K562 (cell line): ENCODE measurements around the gene HTR3B. TPM values are rescaled to one million over a fixed set of nuclear protein-coding genes. Genes with fewer than 3 reads are reported as not detected.
"Not testable (repeated sequence)": the region's sequence is repeated elsewhere in the genome, so short reads cannot be mapped to it uniquely, and the experiment has no call there.

Experiments
- ATAC-seq: fragments of 200-7000 bp; cut with Tn5 transposase; 3 replicates; pipeline ENCODE4 v1.9.1; 2020; ENCODE audit warnings: moderate library complexity
- BruUV-seq: library from RNA; stranded (reverse); fragments of 400-500 nt; replicated peaks from 2 replicates; lab custom pipeline; 2021; lab: Mats Ljungman, UMichigan
- CTCF ChIA-PET: fragments of 300-600 bp; formaldehyde crosslinking; extraction: SDS; loops from one replicate; lab custom pipeline; 2021; ENCODE audit warnings: low intra/inter-chr PET ratio; lab: Yijun Ruan, JAX
- POLR2A ChIA-PET: fragments of 300-600, 350-650 bp; sonication (Branson Sonifier 250); formaldehyde crosslinking; extraction: SDS; loops from one replicate; lab custom pipeline; 2021; ENCODE audit warnings: antibody characterized with exemption, inconsistent platforms; lab: Yijun Ruan, JAX
- DNase-seq, 4 experiments: peaks; one replicate each; pipeline versions ENCODE4 v3.0.0 to v3.0.0-alpha.2; 2011 to 2018; ENCODE audit warnings: low spot score in 3 of 4, mixed read lengths in 3 of 4; ENCODE audit errors: extremely low read depth in 1 of 4
- FAIRE-seq: peaks from 2 replicates; lab custom pipeline; 2011; peaks lifted over from hg19 to GRCh38; lab: Jason Lieb, UNC
- H2AFZ ChIP-seq: 2 replicates; pipeline ENCODE4 v1.6.0; 2011; ENCODE audit warnings: low read depth, low read length, control low read depth, inconsistent platforms
- H3K27ac ChIP-seq: fragments of 200-600 bp; 3 replicates; pipeline ENCODE4 v1.8.0; 2011; ENCODE audit warnings: low read depth, mild to moderate bottlenecking, control low read depth, inconsistent platforms, low read length, moderate library complexity, mixed read lengths; ENCODE audit errors: extremely low read depth
- H3K27me3 ChIP-seq, 2 experiments: fragments of 300-600 bp in 1 of 2; 2 replicates in 1 of 2; 3 replicates in 1 of 2; pipeline versions ENCODE4 v1.6.0 to v1.8.0; 2011; ENCODE audit warnings: inconsistent platforms in 2 of 2, low read length in 2 of 2, mild to moderate bottlenecking in 1 of 2, mixed read lengths in 1 of 2, moderate library complexity in 1 of 2; ENCODE audit not compliant: control insufficient read depth in 2 of 2, insufficient read depth in 2 of 2
- H3K36me3 ChIP-seq: fragments of 300-600 bp; 3 replicates; pipeline ENCODE4 v1.8.0; 2011; ENCODE audit warnings: mild to moderate bottlenecking, low read length, inconsistent platforms; ENCODE audit not compliant: control insufficient read depth, insufficient read depth
- H3K4me1 ChIP-seq, 2 experiments: fragments of 200-600 bp in 1 of 2; replicated peaks in 1 of 2; 2 replicates in 1 of 2; 3 replicates in 1 of 2; pipeline versions ENCODE4 v1.5.1 to v1.8.0; 2011; ENCODE audit warnings: inconsistent platforms in 2 of 2, low read length in 2 of 2, mild to moderate bottlenecking in 1 of 2, mixed read lengths in 1 of 2, moderate library complexity in 1 of 2; ENCODE audit not compliant: control insufficient read depth in 2 of 2, insufficient read depth in 2 of 2
- H3K4me2 ChIP-seq: 2 replicates; pipeline ENCODE4 v1.6.1; 2011; ENCODE audit warnings: low read length, control low read depth, inconsistent platforms, mixed read lengths; ENCODE audit not compliant: insufficient read depth
- H3K4me3 ChIP-seq: fragments of 200-600 bp; sonication (generic), shearing (Covaris generic); 2 replicates; pipeline ENCODE4 v1.5.1; 2016; ENCODE audit warnings: control low read depth, inconsistent platforms
- H3K79me2 ChIP-seq: fragments of 200-600 bp; 3 replicates; pipeline ENCODE4 v1.8.0; 2011; ENCODE audit warnings: low read length, inconsistent platforms; ENCODE audit not compliant: control insufficient read depth, insufficient read depth
- H3K9ac ChIP-seq, 2 experiments: 2 replicates each; pipeline versions ENCODE4 v1.6.0 to v1.6.1; 2011; ENCODE audit warnings: low read depth in 2 of 2, low read length in 2 of 2, control low read depth in 1 of 2, inconsistent platforms in 1 of 2, mild to moderate bottlenecking in 1 of 2, mixed read lengths in 1 of 2; ENCODE audit not compliant: insufficient read depth in 1 of 2
- H3K9me1 ChIP-seq: one replicate; pipeline ENCODE4 v1.6.0; 2011; ENCODE audit warnings: inconsistent platforms, mild to moderate bottlenecking, low read length, moderate library complexity; ENCODE audit not compliant: control insufficient read depth, insufficient read depth
- H3K9me3 ChIP-seq: replicated peaks from 2 replicates; pipeline ENCODE4 v1.5.1; 2011; ENCODE audit warnings: low read depth, low read length, inconsistent platforms; ENCODE audit not compliant: control insufficient read depth, insufficient read depth
- H4K20me1 ChIP-seq: replicated peaks from 2 replicates; pipeline ENCODE4 v1.6.1; 2011; ENCODE audit warnings: low read length, inconsistent platforms, mixed read lengths; ENCODE audit not compliant: control insufficient read depth, insufficient read depth
- C11orf30 ChIP-seq: fragments of 450-650 bp; IDR thresholded peaks from 2 replicates; pipeline ENCODE4 v1.6.1; 2016; ENCODE audit warnings: low read depth, mild to moderate bottlenecking
- CHAMP1 ChIP-seq: fragments of 450-650 bp; IDR thresholded peaks from 2 replicates; pipeline ENCODE4 v1.6.1; 2016; ENCODE audit warnings: mild to moderate bottlenecking
- ESRRA ChIP-seq: fragments of 450-650 bp; IDR thresholded peaks from 2 replicates; pipeline ENCODE4 v1.6.1; 2014; ENCODE audit warnings: low read depth, mild to moderate bottlenecking, moderate library complexity, borderline replicate concordance
- RBM14 ChIP-seq: fragments of 200-400 bp; formaldehyde crosslinking; IDR thresholded peaks from 2 replicates; pipeline ENCODE4 v1.6.1; 2018; ENCODE audit warnings: low read depth, mild to moderate bottlenecking, low read length, moderate library complexity, borderline replicate concordance; ENCODE audit not compliant: insufficient read depth
- RNF2 ChIP-seq: sonication (generic); IDR thresholded peaks from 2 replicates; pipeline ENCODE4 v1.6.1; 2016
- ZBED1 ChIP-seq: IDR thresholded peaks from 2 replicates; pipeline ENCODE4 v1.6.1; 2014
- ZNF282 ChIP-seq: sonication (generic); formaldehyde crosslinking; IDR thresholded peaks from 2 replicates; pipeline ENCODE4 v1.8.1; 2023; ENCODE audit warnings: missing genetic modification reagents
- ZSCAN32 ChIP-seq: fragments of 450-650 bp; formaldehyde crosslinking; IDR thresholded peaks from 2 replicates; pipeline ENCODE4 v1.4.0; 2020; ENCODE audit warnings: mild to moderate bottlenecking, moderate library complexity
- WGBS: fragments of 100-300 bp; shearing (Covaris generic); methylation state at CpG from one replicate; pipeline ENCODE4 v1.1.6; 2016; ENCODE audit warnings: low coverage, mixed read lengths; ENCODE audit not compliant: insufficient coverage; ENCODE audit errors: missing lambda C conversion rate; 5-methylcytosine and 5-hydroxymethylcytosine counted together
- in situ Hi-C: fragments of 300-500 bp; cut with MboI; formaldehyde crosslinking; loops from 4 replicates; pipeline ENCODE4 v1.15.0; 2018; ENCODE audit warnings: inconsistent platforms, mixed read lengths
- intact Hi-C: fragments of 100-400 bp; cut with micrococcal nuclease; formaldehyde crosslinking; loops from 2 replicates; pipeline ENCODE4 v1.14.2; 2022
- polyA plus RNA-seq, 8 experiments: library from polyadenylated mRNA; depleted of rRNA in 4 of 8; stranded (reverse) in 5 of 8; unstranded in 3 of 8; fragments of >200 nt; fragmentation: Nextera tagmentation in 2 of 8; fragmentation: Illumina TruSeq in 1 of 8; extraction: Ambion mirVana in 2 of 8; extraction: Trizol in 1 of 8; gene quantifications; 2 replicates each; pipeline versions ENCODE4 v1.2.1 to v1.2.3, GENCODE V29; 2011 to 2014; ENCODE audit warnings: inconsistent platforms in 1 of 8, missing spikeins in 1 of 8
- total RNA-seq, 7 experiments: library from RNA; depleted of rRNA in 6 of 7; stranded (reverse); fragments of >200 nt in 6 of 7; fragmentation: Illumina TruSeq in 2 of 7; extraction: Trizol in 2 of 7; gene quantifications; 2 replicates each; pipeline versions ENCODE4 v1.2.1 to v1.2.3, GENCODE V29; 2011 to 2021; ENCODE audit warnings: low replicate concordance in 1 of 7

HTR3B gene
- total and polyA plus RNA-seq, 9 of the 15 experiments (the other 6 are each of a cell fraction or from before 2014, with no cell fraction given) = not detected

GRCh38 chr11:113908098-113908497, 3.5 kb downstream of the HTR3B start:
- Histone ChIP-seq H3K27ac (no peak overlapping the region), H3K9me3 (no peaks in the 10 kb centered on the region), H3K4me1 (no peaks in the 10 kb centered on the region; a peak in 1 of 5 replicates)
- WGBS = 0% methylated on average over 9 of the region's 9 CpGs
- no peak for FAIRE-seq
- DNase-seq = no peak
- TF ChIP-seq C11orf30 (no peak), ESRRA (no peak), ZSCAN32 (CRISPR knock-in tag) (no peak), RNF2 (no peak), CHAMP1 (no peak), ZBED1 (no peak), ZNF282 (no peak), RBM14 (no peak)
- TF ChIP-seq, all 486 proteins: peak for 0
- ATAC-seq = no peak
- Histone ChIP-seq H3K36me3 (no peaks in the 10 kb centered on the region), H3K9ac (no peak overlapping the region), H3K79me2 (no peaks in the 10 kb centered on the region), H3K9me1 (no peaks in the 10 kb centered on the region), H3K4me2 (no peak overlapping the region), H4K20me1 (no peaks in the 10 kb centered on the region), H2AFZ (no peak overlapping the region), H3K27me3 (peaks cover 33 to 40% of the 10 kb centered on the region in 2 experiments), H3K4me3 (no peak overlapping the region)
- BruUV-seq = no TSS peak
- ChIA-PET CTCF (no interaction called here), POLR2A (interaction anchor here (1.0 kb wide), 1 partner anchor 12 kb away, joined by 3 read pairs; no protein-coding TSS in a partner anchor)
- intact Hi-C loops = no loop called here
- in situ Hi-C loops = no loop called here

GRCh38 chr11:113911491-113911890, 6.9 kb downstream of the HTR3B start:
- H3K9me3 ChIP-seq, H3K9me1 ChIP-seq, intact Hi-C loops, POLR2A ChIA-PET, CTCF ChIA-PET, DNase-seq, in situ Hi-C loops, H3K4me3 ChIP-seq, ATAC-seq, H3K4me2 ChIP-seq, H3K27ac ChIP-seq, BruUV-seq, H3K79me2 ChIP-seq, FAIRE-seq, H3K36me3 ChIP-seq, H2AFZ ChIP-seq, H3K9ac ChIP-seq, H4K20me1 ChIP-seq, H3K4me1 ChIP-seq: not testable (repeated sequence)
- H3K27me3 ChIP-seq = peaks cover 29 to 37% of the 10 kb centered on the region in 2 experiments
- 2% methylated on average over 9 of the region's 9 CpGs for WGBS
